Kidney (tissue), 14 donors: ENCODE measurements around the gene SPTLC1. TPM values are rescaled to one million over a fixed set of nuclear protein-coding genes. Genes with fewer than 3 reads are reported as not detected.

Source experiments
- DNase-seq, 5 donors: peaks; one replicate each; pipeline ENCODE4 v3.0.0-alpha.2; 2013 to 2020
- FAIRE-seq: peaks from 2 replicates; lab custom pipeline; 2012; peaks lifted over from hg19 to GRCh38; lab: Jason Lieb, UNC
- H3K27ac ChIP-seq, 2 donors: one replicate each; pipeline ENCODE4 v1.7.0; 2013; ENCODE audit warnings: low read depth in 2 of 2, low read length in 2 of 2, inconsistent platforms in 1 of 2
- H3K27me3 ChIP-seq: one replicate; pipeline ENCODE4 v1.7.1; 2013; ENCODE audit warnings: low read length, inconsistent platforms; ENCODE audit not compliant: control insufficient read depth, insufficient read depth
- H3K36me3 ChIP-seq, 3 donors: one replicate each; pipeline versions ENCODE4 v1.7.0 to v1.7.1; 2013; ENCODE audit warnings: low read length in 3 of 3, control low read depth in 1 of 3, inconsistent platforms in 1 of 3; ENCODE audit not compliant: insufficient read depth in 3 of 3, control insufficient read depth in 2 of 3
- H3K4me1 ChIP-seq, 3 donors: one replicate each; pipeline versions ENCODE4 v1.7.0 to v1.7.1; 2013; ENCODE audit warnings: low read length in 3 of 3, inconsistent platforms in 1 of 3, low read depth in 1 of 3; ENCODE audit not compliant: control insufficient read depth in 2 of 3, insufficient read depth in 2 of 3
- H3K4me3 ChIP-seq, 3 donors: one replicate each; pipeline versions ENCODE4 v1.7.0 to v1.8.1; 2013; ENCODE audit warnings: low read length in 3 of 3, control low read depth in 1 of 3, inconsistent platforms in 1 of 3
- H3K9ac ChIP-seq, 3 donors: one replicate each; pipeline versions ENCODE4 v1.7.0 to v1.7.1; 2013; ENCODE audit warnings: low read length in 3 of 3, control low read depth in 1 of 3, inconsistent platforms in 1 of 3
- H3K9me3 ChIP-seq, 3 donors: one replicate each; pipeline versions ENCODE4 v1.7.0 to v1.7.1; 2013; ENCODE audit warnings: low read length in 3 of 3, control low read depth in 1 of 3, inconsistent platforms in 1 of 3; ENCODE audit not compliant: control insufficient read depth in 2 of 3, insufficient read depth in 1 of 3
- intact Hi-C: fragments of 100-400 bp; cut with DNase I; formaldehyde crosslinking; loops from one replicate; pipeline ENCODE4 v1.11.1; 2022
- polyA plus RNA-seq: library from polyadenylated mRNA; stranded (reverse); fragments of 350-450 nt; fragmentation: Illumina TruSeq; extraction: RNeasy Lipid Tissue Mini Kit (QIAGEN cat#74804); gene quantifications from one replicate; pipeline ENCODE4 v1.2.3, GENCODE V29; 2014; ENCODE audit warnings: low read depth, low replicate concordance; ENCODE audit not compliant: insufficient read depth
- total RNA-seq: library from RNA; stranded (reverse); fragmentation: NEBNext Ultra II Directional; extraction: Animal tissue kit (Norgen Biotek cat#: 25700); gene quantifications from one replicate; pipeline ENCODE4 v1.2.1, GENCODE V29; 2021
- TF ChIP-seq, protein P1 (sequence below): IDR thresholded peaks from 3 replicates; pipeline ENCODE4 v1.5.1; 2012; ENCODE audit warnings: mild to moderate bottlenecking, moderate library complexity, borderline replicate concordance; ENCODE audit not compliant: insufficient read depth; ENCODE audit errors: extremely low read depth
- donor health status: control.
- donor health status: control.
- donor health status: control.
- donor health status: control.
- donor health status: control.
- donor health status: DM: yes; HTN: yes; CAD: no.
- donor health status: Normal renal cell carcinoma (clear cell type).

Gene SPTLC1
- total and polyA plus RNA-seq, 2 donors from 2014 or later, result 29.4 to 72.2 TPM

DNA sequence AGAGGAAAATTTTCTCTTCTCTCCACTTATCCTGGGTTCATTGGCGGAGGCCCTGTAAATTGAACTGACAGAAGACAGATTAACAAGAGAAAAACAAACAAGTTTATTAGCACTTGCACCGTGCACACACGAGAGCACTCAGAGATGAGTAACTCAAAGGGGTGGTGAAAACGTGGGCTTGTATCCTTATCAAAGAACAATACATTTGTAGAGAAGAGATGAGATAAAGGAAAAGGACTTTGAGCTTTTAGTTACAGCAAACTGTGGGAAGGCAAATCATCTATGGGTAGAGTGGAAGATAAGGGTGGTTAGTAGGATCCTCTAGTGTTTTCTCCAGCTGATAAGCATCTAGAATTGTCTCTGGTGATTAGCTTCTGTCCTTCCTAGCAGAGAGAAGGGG lies 120.8 kb downstream of the SPTLC1 start:
- Histone ChIP-seq H3K27me3 (no peaks in the 10 kb centered on the region), H3K9me3 (no peaks in the 10 kb centered on the region), H3K4me3 (no peak overlapping the region), H3K36me3 (no peaks in the 10 kb centered on the region), H3K9ac (no peak overlapping the region), H3K4me1 (no peaks in the 10 kb centered on the region), H3K27ac (no peak overlapping the region)
- TF ChIP-seq, protein P1, sequence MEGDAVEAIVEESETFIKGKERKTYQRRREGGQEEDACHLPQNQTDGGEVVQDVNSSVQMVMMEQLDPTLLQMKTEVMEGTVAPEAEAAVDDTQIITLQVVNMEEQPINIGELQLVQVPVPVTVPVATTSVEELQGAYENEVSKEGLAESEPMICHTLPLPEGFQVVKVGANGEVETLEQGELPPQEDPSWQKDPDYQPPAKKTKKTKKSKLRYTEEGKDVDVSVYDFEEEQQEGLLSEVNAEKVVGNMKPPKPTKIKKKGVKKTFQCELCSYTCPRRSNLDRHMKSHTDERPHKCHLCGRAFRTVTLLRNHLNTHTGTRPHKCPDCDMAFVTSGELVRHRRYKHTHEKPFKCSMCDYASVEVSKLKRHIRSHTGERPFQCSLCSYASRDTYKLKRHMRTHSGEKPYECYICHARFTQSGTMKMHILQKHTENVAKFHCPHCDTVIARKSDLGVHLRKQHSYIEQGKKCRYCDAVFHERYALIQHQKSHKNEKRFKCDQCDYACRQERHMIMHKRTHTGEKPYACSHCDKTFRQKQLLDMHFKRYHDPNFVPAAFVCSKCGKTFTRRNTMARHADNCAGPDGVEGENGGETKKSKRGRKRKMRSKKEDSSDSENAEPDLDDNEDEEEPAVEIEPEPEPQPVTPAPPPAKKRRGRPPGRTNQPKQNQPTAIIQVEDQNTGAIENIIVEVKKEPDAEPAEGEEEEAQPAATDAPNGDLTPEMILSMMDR, result no peak
- intact Hi-C loops, result no loop called here
- FAIRE-seq, result no peak
- no peak for DNase-seq

DNA sequence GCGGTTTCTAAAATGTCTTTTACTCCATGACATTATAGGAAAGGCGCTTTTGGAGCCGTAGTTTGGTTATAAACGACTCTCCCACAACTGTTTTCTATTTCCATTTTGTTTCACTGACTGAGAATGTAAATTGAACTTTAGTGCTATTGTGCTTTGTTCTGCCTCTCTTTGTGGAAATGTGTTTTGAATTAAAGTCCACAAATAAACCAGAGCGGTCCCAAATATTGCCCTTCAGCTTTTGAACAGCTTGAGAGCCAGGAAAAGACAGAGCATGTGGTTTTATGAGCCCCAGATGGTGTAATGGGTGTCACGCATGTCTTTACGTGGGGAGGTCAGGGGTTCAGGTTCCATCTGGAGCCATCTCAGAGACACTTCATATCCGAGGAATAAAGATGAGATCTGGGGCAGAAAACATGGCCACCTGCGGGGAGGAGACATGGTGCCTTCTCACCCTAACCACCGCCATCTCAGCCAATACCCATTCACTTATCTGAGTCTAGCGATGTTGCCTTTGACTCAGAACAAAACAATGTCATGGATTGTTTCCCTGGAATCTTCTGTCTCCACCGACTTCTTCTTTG lies 122.7 kb downstream of the SPTLC1 start:
- Histone ChIP-seq H3K4me1 (no peaks in the 10 kb centered on the region), H3K9me3 (no peaks in the 10 kb centered on the region), H3K27me3 (no peaks in the 10 kb centered on the region), H3K9ac (no peak overlapping the region), H3K36me3 (no peaks in the 10 kb centered on the region), H3K27ac (no peak overlapping the region), H3K4me3 (no peak overlapping the region)
- intact Hi-C loops, result no loop called here
- TF ChIP-seq, protein P1, result no peak
- FAIRE-seq (no peak), DNase-seq (peak in 1 of 5 donors; percentile 8)

DNA sequence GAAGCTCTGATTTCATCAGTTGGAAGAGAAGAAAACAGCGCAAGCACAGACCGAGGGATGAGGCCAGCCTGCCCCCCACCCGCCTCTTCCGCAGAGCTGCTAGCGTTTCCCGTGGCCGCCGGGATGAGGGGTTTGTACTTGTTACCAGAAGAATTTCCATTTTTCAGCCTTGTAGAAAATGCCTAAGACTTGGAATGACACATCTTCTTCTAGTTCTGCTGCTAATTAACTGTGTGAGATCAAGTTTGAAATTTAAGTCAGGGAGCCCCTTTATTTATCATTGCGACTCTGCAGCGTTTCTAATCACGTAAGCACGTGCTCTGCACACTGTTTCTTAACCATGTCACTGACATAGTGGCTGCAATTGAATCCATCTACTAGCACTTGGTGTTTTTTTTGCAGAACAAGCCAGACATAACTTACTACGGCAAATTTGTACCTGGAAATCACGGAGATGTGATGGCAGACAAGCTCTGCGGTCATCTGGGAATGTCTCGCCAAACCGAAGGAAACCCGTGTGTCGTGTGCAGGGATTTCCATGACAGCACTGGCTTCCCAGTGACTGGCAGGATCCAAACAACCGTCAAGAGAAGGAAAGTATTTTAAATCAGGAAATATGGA lies 123.4 kb downstream of the SPTLC1 start:
- Histone ChIP-seq H3K27me3 (no peaks in the 10 kb centered on the region), H3K36me3 (no peaks in the 10 kb centered on the region), H3K27ac (no peak overlapping the region), H3K9me3 (no peaks in the 10 kb centered on the region), H3K9ac (no peak overlapping the region), H3K4me3 (no peak overlapping the region), H3K4me1 (no peaks in the 10 kb centered on the region)
- TF ChIP-seq, protein P1, result no peak
- DNase-seq (peak in 1 of 5 donors; percentile 8), FAIRE-seq (no peak)
- intact Hi-C loops, result no loop called here

DNA sequence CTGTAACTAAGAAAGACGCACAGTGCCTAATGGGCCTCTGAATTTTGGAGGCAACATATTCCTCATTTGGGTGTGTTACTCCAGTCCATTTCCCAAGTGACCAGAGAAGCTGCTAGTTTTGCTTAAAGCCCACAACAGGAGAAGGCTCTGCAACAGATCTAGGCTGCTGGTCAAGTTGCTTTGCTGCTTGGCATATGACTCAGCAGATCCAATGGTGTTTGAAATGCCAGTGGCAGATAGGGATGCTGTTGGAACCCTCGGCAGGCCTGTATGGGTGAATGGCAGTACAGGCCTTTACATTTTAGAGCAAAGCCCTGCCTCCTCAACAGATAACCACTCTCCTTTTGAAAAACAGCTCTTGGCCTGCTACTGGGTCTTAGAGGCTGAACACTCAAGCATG lies 129.0 kb downstream of the SPTLC1 start:
- no peak overlapping the region for H3K9ac ChIP-seq
- FAIRE-seq (no peak), DNase-seq (no peak)
- no peaks in the 10 kb centered on the region for H3K4me1 ChIP-seq
- H3K27me3 ChIP-seq, result no peaks in the 10 kb centered on the region
- no peak overlapping the region for H3K27ac ChIP-seq
- no peaks in the 10 kb centered on the region for H3K36me3 ChIP-seq
- no peak overlapping the region for H3K4me3 ChIP-seq
- intact Hi-C loops, result no loop called here
- TF ChIP-seq, protein P1, result no peak
- H3K9me3 ChIP-seq, result no peaks in the 10 kb centered on the region
